ENCODE data around the gene ERVK3-1.
A peak's percentile ranks its signal among the peaks of the same experiment; 100 is the strongest.

The ERVK3-1 gene

DNA sequence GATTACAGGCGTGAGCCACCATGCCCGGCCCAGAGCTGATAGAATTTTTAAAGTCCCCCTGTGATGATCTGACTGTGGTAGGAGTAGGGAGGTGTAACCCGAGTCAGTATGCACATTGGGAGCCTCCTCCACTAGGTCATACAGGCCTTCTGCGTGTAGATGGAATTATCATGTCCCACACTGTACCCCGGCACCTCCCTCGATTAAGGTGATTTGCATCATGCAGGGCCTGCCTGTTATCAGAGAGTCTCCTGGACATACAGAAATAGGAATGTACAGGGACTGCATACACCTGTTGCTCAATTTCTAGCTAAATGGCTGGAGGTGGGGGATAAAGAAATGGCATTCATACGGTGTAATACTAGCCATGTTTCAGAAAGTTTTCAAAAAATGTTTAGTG is 922 bp upstream of the ERVK3-1 start:
- DNase-seq, result no peak

DNA sequence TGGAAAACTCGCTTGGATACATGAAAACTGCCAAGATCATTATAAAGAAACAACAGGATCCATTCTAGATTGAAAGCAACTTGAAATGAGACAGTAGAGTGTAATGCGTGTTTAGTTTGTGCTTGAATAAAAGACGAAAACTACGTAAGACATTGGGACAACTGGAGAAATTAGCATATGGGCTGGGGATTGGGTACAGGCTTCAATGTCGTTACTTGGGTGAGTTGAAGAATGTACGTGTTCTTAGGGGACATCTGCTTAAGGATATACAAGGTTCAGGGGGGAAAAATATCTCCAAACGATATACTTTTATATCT is 471 bp upstream of the ERVK3-1 start:
- no peak for DNase-seq

DNA sequence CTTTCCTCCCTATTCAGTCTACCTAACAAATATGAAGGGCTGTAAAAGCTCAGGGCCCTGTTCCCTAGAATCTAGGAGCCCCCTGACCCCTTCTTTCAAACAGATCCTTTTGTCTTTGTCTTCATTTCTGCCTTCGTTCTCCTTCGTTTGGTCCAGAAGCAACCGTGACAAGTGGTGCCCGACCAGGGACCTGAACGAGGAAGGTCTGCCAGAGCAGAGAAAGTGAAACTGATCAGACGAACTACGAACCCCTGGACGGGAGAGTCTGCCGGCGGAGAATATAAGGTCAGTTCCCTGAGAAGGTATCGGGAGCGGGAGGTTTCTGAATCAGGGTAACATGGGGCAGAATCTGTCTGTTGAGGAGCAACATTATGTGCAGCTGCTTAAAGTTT is 751 bp downstream of the ERVK3-1 start:
- DNase-seq, result no peak

DNA sequence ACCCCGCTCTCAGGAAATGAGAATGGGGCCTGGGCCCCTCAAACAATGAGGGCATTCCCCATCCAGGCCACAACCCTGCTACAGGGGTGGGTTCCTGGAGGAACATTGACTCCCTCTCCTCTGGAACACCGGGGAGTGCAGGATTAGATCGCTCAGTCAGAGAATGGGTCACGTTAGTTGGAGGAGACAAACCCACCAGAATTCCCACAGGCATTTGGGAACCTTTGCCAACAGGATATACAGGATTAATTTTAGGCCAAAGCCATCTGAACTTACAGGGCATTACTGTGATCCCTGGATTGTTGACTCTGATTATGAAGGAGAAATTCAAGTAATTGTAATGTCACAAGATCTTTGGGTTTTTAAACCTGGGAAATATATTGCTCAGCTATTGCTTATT is 2.6 kb downstream of the ERVK3-1 start:
- no peak for DNase-seq

DNA sequence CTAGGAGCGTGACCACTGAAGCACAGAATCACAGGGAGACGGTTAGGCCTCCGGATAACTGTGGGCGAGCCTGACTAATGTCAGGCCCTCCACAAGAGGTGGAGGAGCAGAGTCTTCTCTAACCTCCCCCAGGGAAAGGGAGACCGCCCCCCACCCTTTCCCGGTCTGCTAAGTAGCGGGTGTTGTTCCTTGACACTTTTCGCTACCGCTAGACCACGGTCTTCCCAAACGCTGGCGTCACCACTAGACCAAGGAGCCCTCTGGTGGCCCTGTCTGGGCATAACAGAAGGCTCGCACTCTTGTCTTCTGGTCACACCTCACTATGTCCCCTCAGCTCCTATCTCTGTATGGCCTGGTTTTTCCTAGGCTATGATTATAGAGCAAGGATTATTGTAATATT is 5.5 kb downstream of the ERVK3-1 start:
- DNase-seq, result peak in 24 of 56 donors; percentile 2 to 51 (median 14)

DNA sequence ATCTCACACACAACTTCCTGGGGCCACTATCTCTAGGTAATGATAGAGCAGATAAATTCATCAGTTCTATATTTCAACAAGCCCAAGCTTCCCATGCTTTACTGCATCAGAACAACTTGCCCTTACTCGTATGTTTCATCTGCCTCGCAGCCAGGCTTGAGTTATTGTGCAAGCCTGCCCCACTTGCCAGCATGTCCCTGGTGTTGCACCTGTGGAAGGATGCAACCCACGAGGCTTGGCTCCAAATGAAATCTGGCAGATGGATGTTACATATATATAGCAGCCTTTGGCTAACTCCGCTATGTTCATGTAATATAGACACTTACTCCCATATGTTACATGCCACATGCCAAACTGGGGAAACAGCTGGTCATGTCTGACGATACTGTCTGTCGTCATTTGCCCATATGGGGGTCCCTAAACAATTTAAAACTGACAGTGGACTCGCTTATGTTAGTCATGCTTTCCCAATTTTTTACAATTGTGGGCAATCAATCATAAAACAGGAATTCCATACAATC is 6.2 kb downstream of the ERVK3-1 start:
- no peak for DNase-seq

DNA sequence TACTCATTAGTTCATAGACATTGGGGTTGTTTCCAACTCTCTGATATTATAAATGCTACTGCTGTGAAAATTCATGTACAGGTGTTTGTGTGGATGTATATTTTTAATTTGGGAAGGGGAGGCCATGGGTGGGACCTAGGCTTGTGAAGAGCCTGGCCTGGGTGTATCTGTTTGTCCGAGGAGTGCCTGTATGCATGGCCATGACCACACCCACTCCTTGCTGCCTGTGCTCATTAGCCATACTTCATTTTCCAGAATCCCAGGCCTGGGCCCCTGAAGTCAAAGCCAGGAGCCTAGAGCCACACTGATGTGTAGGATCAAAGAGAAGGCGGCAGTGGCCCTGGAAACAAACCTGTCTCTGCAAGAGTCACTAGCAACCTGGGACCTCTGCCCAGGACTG is 10.4 kb downstream of the ERVK3-1 start:
- DNase-seq, result no peak

DNA sequence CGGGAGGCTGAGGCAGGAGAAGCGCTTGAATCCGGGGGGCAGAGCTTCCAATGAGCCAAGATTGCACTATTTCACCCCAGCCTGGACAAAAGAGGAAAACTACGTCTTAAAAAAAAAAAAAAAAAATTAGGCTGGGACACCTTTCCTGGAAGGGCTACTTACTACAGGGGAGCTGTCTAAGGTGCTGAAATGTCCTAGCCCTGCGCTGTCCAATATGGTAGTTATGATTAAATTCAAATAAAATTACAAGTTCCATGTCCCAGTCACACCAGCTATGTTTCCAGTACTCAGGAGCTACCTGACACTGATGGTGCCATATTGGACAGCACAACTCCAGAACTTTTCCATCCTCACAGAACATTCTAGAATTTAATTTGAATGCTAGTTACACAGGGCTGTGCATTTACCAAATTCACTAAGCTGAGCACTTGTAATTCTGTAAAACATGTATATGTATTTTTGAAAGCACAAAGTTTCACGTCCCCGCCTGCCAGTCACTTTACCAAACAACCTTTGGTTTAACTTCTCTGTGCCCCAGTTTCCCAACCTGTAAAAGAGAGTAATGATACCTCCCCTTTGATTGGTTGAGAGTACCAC is 12.4 kb downstream of the ERVK3-1 start:
- no peak for DNase-seq

DNA sequence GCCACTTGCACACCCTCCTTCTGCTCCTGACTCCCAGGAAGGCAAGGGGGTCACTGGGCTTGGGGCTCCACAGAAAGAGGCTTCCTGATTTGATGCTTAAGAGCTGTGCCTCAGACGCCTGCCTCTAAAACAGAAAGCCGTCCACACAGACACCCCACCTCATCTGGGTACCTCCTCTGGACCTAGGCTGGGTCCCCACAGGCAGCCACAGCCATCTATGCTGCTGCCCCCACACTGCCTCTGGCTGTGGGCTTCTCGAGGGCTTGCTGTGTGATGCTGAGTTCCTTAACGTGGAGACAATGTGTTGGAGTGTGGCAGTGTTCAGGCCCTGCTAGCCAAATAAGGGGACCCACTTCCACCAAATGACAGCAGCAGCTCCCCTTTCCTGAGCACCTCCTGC is 13.1 kb downstream of the ERVK3-1 start:
- no peak for DNase-seq

DNA sequence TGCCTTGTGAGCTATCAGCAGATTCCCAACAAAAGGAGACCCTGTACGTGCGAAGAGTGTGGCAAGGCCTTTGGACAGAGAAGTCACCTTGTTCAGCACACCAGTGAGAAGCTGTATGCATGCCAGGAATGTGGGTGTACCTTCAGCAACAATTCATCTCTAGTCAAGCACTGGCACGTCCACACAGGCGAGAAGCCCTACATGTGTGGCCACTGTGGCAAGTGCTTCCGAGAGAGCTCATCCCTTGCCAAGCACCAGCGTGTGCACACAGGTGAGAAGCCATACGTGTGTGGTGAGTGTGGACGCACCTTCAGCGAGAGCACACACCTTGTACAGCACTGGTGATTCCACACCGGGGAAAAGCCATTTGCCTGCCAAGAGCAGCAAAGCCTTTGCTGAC is 14.1 kb downstream of the ERVK3-1 start:
- DNase-seq, result no peak

DNA sequence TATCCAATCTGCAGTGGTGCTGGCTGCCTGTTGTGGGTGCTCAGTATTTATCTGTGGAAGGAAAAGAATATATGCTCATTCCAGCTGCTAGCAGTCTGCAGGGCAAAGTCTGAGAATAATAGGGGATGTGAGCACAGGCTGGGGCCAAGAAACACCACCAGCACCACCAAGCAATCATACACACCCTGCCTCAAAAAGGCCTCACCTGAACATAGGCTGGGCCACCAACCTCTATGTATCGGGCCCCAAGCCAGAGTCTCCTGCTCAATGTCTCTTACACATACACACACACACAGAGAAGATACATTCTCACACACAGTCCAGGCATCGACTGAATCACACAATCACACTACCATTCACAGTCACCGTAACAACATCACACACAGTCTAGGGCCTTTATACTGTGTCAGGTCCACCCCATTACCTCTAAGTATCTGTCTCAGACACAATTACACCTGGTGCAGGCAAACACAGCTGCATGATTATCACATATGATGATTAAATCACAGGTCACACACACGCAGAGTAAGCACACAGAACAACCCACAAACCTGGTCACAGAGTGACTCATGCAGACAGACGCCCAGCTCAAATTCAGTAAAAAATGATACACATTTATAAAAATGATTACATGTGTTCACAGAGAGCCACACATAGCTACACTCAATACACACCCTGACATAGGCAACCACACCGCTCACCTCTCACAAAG is 20.3 kb downstream of the ERVK3-1 start:
- DNase-seq, result no peak

DNA sequence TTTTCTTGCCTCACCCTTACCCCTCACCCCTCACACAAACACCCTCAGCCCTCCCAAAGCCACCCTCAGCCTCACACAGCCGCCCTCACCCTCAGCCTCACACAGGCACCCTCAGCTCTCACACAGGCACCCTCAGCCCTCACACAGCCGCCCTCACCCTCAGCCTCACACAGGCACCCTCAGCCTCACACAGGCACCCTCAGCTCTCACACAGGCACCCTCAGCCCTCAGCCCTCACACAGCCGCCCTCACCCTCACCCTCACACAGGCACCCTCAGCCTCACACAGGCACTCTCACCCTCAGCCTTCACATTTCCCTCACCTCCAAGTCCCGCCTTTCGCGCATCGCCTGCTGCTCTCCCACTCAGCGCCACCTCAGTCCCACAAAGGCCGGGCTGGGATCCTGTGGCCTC is 21.3 kb downstream of the ERVK3-1 start:
- DNase-seq, result peak in 1 of 56 donors; percentile 57

DNA sequence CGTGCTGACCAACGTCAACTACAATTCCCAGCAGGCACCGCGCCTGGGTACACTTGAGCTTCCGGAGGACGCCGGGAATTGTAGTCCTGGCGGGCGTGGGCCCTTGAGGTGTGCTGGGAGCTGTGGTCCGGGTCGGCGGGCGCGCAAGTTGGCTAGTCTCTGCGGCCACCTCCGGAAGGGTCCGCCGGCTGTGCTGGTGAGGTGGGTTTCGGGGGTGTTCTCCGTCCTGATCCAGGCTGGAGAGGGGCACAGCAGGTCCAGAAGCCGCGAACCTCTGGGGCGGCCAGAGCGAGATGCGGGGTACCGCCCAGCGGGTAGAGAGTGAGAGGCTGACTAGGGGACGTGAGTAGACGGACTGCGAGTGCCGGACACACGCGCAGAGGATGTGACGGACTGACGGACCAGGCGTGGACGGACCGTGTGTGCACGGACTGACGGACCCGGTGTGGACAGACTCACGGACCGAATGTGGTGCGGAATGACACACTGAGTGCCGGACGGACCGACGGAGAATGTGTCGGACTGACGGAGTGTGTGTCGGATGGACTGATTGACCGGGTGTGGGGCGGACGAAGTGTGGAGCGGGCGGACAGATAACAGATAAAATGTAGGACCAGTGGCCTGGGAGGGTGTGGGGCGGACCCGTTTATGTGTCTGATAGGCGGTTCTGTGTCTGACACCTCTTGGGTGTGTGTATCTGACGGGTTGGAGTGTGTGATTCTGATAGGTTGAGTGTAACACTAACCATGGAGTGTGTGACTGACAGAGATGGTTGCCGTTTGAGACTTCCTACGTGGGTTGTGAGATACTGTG is 21.9 kb downstream of the ERVK3-1 start, which contains the start of gene ZSCAN22:
Gene ZSCAN22 (plus strand): TSS at position 81 of the 813 bp plus-strand sequence. CDS start 7,809 bp downstream, outside the sequence.
- DNase-seq, result peak; percentile 65 to 99 (median 96)

DNA sequence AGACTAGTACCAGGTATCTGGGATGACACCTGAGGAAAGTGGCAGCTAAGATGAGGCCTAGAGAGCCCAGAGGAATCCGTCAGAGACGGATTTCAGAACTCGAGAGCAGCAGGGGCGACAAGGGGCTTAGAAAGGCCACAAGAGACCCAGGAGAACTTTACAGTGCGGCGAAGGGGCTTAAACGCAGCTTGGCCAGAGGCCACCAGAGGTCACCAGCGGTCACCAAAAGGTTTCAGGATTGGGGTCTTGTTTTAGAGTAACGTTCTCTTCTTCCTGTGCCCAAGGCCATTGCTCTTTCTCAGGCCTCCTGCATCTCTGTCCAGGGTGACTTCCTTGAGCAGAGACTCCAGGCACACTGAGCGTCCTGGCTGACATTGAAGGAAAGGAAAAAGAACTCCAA is 23.8 kb downstream of the ERVK3-1 start:
- no peak for DNase-seq

DNA sequence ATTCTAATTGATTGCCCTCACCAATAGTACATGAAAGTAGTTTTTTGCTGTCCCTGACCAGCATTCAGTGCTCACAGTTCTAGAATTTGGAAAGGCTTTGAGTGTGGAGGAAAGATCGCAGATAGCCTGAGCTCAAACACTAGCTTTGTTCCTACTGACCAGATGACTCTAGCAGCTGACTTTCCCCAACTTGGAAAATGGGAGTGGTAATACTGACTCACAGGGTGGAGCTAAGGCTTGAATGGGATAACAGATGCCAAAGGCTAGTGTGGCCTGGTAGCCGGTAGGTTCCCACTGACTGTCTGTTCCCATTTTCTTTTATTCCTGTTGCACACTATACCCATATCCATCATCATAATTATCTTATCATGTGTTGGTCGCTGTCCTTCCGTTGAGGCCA is 25.3 kb downstream of the ERVK3-1 start:
- DNase-seq, result peak in 41 of 56 donors; percentile 15 to 82 (median 50)

DNA sequence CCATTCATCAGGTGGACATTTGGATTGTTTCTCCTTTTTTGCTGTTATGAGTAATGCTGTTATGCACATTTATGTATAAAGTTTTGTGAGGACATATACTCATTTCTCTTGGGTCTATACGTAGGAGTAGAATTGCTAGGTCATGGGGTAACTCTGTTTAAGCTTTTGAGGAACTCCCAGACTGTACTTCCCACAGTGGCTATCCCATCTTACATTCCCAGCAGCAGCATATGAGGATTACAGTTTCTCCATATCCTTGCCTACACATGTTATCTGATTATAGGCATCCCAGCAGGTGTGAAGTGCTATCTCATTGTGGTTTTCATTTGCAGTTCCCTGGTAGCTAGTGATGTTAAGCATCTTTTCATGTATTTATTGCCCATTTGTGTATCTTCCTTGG is 27.5 kb downstream of the ERVK3-1 start:
- no peak for DNase-seq

DNA sequence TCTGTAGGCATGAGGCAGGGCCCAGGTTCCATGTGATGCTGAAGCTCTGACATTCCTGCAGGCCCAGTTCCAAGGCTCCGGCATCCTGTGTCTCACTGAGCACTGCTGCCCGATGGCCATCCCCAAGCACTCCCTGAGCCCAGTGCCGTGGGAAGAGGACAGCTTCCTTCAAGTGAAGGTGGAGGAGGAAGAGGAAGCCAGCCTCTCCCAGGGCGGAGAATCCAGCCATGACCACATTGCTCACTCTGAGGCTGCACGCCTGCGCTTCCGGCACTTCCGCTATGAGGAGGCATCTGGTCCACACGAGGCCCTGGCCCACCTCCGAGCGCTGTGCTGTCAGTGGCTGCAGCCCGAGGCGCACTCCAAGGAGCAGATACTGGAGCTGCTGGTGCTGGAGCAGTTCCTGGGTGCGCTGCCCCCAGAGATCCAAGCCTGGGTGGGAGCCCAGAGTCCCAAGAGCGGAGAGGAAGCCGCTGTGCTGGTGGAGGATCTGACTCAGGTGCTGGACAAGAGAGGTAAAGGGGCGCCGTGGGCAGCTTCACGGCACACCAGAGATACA is 29.6 kb downstream of the ERVK3-1 start:
- DNase-seq, result no peak

DNA sequence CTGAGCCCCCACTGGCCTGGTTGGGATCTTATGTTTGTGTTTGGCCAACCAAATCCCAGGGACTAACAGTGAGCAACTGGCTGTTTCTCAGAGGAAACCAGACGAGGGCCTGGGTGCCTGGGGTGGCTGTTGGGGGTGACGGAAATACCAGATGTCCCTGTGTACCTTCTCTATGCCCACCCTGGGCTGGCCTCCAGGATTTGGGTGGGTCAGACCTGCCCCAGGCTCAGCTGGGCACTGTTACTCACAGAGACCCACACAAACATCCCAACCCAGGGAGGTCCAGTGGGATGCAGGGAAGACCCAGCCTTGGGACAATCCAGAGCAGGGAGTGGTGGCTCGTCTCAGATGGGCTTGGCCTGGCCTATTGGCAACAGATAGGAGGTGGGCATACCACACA is 30.5 kb downstream of the ERVK3-1 start:
- no peak for DNase-seq

DNA sequence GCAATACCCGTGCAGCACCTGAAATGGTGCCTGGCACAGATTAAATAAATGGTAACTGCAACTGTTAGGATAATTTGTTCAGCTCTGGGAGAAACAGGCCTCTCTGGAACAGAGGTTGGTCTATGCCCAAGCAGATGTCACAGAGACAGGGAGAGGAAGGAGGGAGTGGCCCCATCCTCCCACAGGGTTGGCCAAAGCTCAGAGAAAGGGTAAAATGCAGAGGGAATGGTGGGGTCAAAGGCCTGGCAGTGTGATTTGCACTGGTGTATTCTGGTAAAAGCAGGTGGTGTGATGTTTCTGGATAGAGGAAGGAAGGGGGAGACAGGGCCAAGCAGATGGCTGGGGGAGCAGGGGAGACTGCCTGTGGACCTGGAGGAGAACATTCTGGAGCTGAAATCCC is 31.0 kb downstream of the ERVK3-1 start:
- DNase-seq, result no peak

DNA sequence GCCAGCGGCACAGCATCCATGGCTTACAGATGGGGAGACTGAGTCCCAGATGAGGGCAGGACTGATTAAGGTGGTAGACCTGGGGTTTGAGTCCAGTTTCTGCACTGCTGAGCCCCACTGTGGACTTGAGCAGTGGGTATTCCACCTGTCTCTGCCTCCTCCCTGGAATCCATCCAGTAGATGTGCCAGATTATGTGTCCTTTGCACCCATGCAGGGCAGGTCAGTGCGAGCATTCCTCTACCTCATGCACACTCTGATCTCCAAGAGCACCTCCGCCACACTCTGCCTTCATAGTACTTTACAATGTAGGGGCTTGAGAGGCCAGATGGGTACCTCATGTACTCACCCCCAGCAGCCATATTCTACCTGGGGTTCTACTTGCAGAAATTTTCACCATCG is 31.6 kb downstream of the ERVK3-1 start:
- no peak for DNase-seq

DNA sequence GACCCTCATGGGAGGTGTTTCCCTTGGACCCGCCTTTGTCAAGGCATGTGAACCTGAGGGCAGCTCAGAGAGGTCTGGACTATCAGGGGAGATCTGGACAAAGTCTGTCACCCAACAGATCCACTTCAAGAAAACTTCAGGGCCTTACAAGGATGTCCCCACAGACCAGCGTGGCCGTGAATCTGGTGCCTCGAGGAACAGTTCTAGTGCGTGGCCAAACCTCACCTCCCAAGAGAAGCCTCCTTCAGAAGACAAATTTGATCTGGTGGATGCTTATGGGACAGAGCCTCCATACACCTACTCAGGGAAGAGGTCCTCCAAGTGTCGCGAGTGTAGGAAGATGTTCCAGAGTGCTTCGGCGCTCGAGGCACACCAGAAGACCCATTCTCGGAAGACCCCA is 33.2 kb downstream of the ERVK3-1 start:
- DNase-seq, result no peak

All from nucleus accumbens (tissue), 56 donors.